ENCODE results near the gene NOTCH1. TPM values are rescaled to one million over a fixed set of nuclear protein-coding genes. Genes with fewer than 3 reads are reported as not detected.

Gene NOTCH1
- total and polyA plus RNA-seq, 2 of the 13 experiments (the other 11 are each of a cell fraction or from before 2014, with no cell fraction given): 0.09 to 0.35 TPM

- TF ChIP-seq ZNF607 (CRISPR knock-in tag; IDR thresholded peaks at IDR 0.05; ENCODE audit: borderline replicate concordance) (no peak), TSC22D2 (CRISPR knock-in tag; IDR thresholded peaks at IDR 0.05; ENCODE audit: borderline replicate concordance) (no peak), ZFP90 (CRISPR knock-in tag; IDR thresholded peaks at IDR 0.05; ENCODE audit: borderline replicate concordance) (no peak), ZNF205 (CRISPR knock-in tag; IDR thresholded peaks at IDR 0.05) (no peak)
- TF ChIP-seq, protein P1, sequence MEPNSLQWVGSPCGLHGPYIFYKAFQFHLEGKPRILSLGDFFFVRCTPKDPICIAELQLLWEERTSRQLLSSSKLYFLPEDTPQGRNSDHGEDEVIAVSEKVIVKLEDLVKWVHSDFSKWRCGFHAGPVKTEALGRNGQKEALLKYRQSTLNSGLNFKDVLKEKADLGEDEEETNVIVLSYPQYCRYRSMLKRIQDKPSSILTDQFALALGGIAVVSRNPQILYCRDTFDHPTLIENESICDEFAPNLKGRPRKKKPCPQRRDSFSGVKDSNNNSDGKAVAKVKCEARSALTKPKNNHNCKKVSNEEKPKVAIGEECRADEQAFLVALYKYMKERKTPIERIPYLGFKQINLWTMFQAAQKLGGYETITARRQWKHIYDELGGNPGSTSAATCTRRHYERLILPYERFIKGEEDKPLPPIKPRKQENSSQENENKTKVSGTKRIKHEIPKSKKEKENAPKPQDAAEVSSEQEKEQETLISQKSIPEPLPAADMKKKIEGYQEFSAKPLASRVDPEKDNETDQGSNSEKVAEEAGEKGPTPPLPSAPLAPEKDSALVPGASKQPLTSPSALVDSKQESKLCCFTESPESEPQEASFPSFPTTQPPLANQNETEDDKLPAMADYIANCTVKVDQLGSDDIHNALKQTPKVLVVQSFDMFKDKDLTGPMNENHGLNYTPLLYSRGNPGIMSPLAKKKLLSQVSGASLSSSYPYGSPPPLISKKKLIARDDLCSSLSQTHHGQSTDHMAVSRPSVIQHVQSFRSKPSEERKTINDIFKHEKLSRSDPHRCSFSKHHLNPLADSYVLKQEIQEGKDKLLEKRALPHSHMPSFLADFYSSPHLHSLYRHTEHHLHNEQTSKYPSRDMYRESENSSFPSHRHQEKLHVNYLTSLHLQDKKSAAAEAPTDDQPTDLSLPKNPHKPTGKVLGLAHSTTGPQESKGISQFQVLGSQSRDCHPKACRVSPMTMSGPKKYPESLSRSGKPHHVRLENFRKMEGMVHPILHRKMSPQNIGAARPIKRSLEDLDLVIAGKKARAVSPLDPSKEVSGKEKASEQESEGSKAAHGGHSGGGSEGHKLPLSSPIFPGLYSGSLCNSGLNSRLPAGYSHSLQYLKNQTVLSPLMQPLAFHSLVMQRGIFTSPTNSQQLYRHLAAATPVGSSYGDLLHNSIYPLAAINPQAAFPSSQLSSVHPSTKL (CRISPR knock-in tag; IDR thresholded peaks at IDR 0.05): no peak
These were observed 3.4 kb downstream of the NOTCH1 start (continued) for GRCh38 chr9:136542241-136543040.

DNA sequence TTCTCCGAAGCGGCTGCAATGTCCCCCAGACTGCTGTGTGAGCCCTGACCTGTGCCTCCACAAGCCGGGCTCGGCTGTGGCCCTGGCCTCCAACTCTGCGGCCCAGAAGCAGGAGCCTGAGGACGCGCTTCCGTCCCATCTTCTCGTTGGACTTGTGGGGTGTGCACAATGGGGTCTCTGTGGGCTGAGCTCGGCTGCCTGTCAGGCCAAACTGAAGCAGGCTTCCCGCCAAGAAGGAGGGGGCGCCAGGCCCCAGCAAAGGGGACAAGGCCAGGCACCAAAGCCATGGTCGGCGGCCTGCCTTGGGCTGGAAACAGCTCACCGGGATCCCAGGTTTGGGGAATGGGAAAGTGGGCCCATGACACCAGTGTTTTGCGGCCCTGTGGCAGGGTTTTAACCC is 4.1 kb downstream of the NOTCH1 start:
- WGBS (ENCODE audit: low lambda C conversion rate): 83% methylated on average over 14 of the region's 16 CpGs
- no peaks in the 10 kb centered on the region for H4K20me1 ChIP-seq (ENCODE audit: insufficient read depth, low read length)
- H3K9me3 ChIP-seq (ENCODE audit: low read length): no peaks in the 10 kb centered on the region
- ChIA-PET POLR2A (no interaction called here), CTCF (ENCODE audit: low intra/inter-chr PET ratio, low total read pairs) (no interaction called here)
- H3K4me1 ChIP-seq (ENCODE audit: insufficient read depth, low read length): peaks cover 21% of the 10 kb centered on the region
- H3K79me2 ChIP-seq (ENCODE audit: insufficient read depth, low read length): no peaks in the 10 kb centered on the region
- H3K27ac ChIP-seq (ENCODE audit: extremely low read length, insufficient read depth, low read length): no peak overlapping the region
- ATAC-seq: no peak
- DNase-seq (ENCODE audit: low spot score): no peak
- in situ Hi-C loops (cut with HindIII; ENCODE audit: extremely low pct_ligation_motif_present, low pct_unique_long_range_greater_than_20kb) (no loop called here), intact Hi-C loops (cut with micrococcal nuclease; ENCODE audit: unreplicated experiment) (no loop called here)
- no peak overlapping the region for H3K4me3 ChIP-seq (replicated peaks in 1 of 3; ENCODE audit: insufficient read depth in 1 of 3, low read depth in 2 of 3, low read length in 3 of 3)
- no peak overlapping the region for H3K9ac ChIP-seq (ENCODE audit: insufficient read depth, low read depth, low read length)
- TF ChIP-seq MTF1 (CRISPR knock-in tag; IDR thresholded peaks at IDR 0.05) (no peak), NCOR1 (IDR thresholded peaks at IDR 0.05; ENCODE audit: borderline replicate concordance, low read length) (no peak), ERF (CRISPR knock-in tag; IDR thresholded peaks at IDR 0.05) (no peak), NFE2L1 (CRISPR knock-in tag; IDR thresholded peaks at IDR 0.05; ENCODE audit: borderline replicate concordance) (no peak), MXD3 (CRISPR knock-in tag; IDR thresholded peaks at IDR 0.05) (no peak), ZFP36L2 (CRISPR knock-in tag; IDR thresholded peaks at IDR 0.05) (no peak), ZMAT3 (CRISPR knock-in tag; conservative IDR thresholded peaks at IDR 0.05) (no peak), MLLT10 (CRISPR knock-in tag; IDR thresholded peaks at IDR 0.05) (no peak), KLF15 (CRISPR knock-in tag; IDR thresholded peaks at IDR 0.05; ENCODE audit: borderline replicate concordance) (no peak), ETV6 (CRISPR knock-in tag; conservative IDR thresholded peaks at IDR 0.05) (no peak), TP53 (CRISPR knock-in tag; conservative IDR thresholded peaks at IDR 0.05) (no peak), FOXC1 (CRISPR knock-in tag; IDR thresholded peaks at IDR 0.05; ENCODE audit: borderline replicate concordance) (no peak)
- TF ChIP-seq, protein P2, sequence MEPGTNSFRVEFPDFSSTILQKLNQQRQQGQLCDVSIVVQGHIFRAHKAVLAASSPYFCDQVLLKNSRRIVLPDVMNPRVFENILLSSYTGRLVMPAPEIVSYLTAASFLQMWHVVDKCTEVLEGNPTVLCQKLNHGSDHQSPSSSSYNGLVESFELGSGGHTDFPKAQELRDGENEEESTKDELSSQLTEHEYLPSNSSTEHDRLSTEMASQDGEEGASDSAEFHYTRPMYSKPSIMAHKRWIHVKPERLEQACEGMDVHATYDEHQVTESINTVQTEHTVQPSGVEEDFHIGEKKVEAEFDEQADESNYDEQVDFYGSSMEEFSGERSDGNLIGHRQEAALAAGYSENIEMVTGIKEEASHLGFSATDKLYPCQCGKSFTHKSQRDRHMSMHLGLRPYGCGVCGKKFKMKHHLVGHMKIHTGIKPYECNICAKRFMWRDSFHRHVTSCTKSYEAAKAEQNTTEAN (CRISPR knock-in tag; conservative IDR thresholded peaks at IDR 0.05): no peak
- H3K4me2 ChIP-seq (ENCODE audit: low read depth, low read length): no peak overlapping the region
- peaks cover 1 to 22% of the 10 kb centered on the region in 2 experiments; a peak in 4 of 5 replicates for H3K27me3 ChIP-seq (ENCODE audit: control insufficient read depth in 1 of 2, insufficient read depth in 2 of 2, low read length in 2 of 2)
- no peak for FAIRE-seq
- no peak overlapping the region for H2AFZ ChIP-seq (ENCODE audit: low read length)
- no TSS peak for BruUV-seq (replicated peaks)
- H3K36me3 ChIP-seq (replicated peaks in 1 of 2; ENCODE audit: control insufficient read depth in 1 of 2, insufficient read depth in 2 of 2, low read length in 2 of 2): no peaks in the 10 kb centered on the region
